ENCODE results near the gene EMILIN3.

EMILIN3 gene

GRCh38 chr20:41331731-41332130, 34.9 kb downstream of the EMILIN3 start:
- Histone ChIP-seq H3K4me1 (ENCODE audit: insufficient read depth, low read length) (no peaks in the 10 kb centered on the region), H3K4me2 (ENCODE audit: insufficient read depth, low read length) (no peak overlapping the region), H3K27me3 (ENCODE audit: insufficient read depth, low read length, poor library complexity) (no peaks in the 10 kb centered on the region), H2AFZ (ENCODE audit: low read depth, low read length) (no peak overlapping the region), H3K9me3 (ENCODE audit: insufficient read depth, low read length, severe bottlenecking) (no peaks in the 10 kb centered on the region), H3K36me3 (ENCODE audit: insufficient read depth, low read length) (no peaks in the 10 kb centered on the region), H3K4me3 (ENCODE audit: low read depth in 1 of 2, low read length in 2 of 2) (no peak overlapping the region), H4K20me1 (ENCODE audit: insufficient read depth, low read length) (no peaks in the 10 kb centered on the region), H3K9ac (ENCODE audit: low read depth, low read length) (no peak overlapping the region), H3K27ac (ENCODE audit: low read length) (no peak overlapping the region), H3K79me2 (ENCODE audit: insufficient read depth, low read length) (no peaks in the 10 kb centered on the region)
- TF ChIP-seq EZH2 (IDR thresholded peaks at IDR 0.05; ENCODE audit: borderline replicate concordance, low read depth, low read length, severe bottlenecking) (no peak), CTCF (IDR thresholded peaks at IDR 0.05; ENCODE audit: borderline replicate concordance, extremely low read depth, low read length, poor library complexity, severe bottlenecking) (no peak)
- ATAC-seq (ENCODE audit: insufficient read depth, low read depth) (no peak), DNase-seq (no peak)

DNA sequence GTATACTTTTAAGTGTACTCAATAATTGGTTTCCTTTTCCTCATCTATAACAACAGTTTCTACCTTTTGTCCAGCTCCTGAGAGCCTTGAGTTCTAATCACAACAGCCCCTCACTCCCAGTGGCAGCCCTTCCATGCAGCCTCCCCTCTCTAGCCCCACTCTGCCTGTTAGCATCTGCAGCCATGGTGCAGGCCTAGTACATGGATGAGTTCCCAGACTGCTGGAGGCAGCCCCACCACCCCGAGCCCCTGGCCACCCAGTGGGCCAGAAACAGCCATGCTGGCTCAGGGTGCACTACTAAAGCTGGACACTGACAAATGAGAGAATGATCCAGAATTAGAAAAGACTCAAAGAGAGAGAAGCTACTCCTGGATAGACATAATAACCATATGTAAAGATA, 35.7 kb downstream of the EMILIN3 start:
- no peaks in the 10 kb centered on the region for H4K20me1 ChIP-seq (ENCODE audit: insufficient read depth, low read length)
- H3K9ac ChIP-seq (ENCODE audit: low read depth, low read length): no peak overlapping the region
- DNase-seq (no peak), ATAC-seq (ENCODE audit: insufficient read depth, low read depth) (no peak)
- TF ChIP-seq EZH2 (IDR thresholded peaks at IDR 0.05; ENCODE audit: borderline replicate concordance, low read depth, low read length, severe bottlenecking): no peak
- no peak overlapping the region for H3K27ac ChIP-seq (ENCODE audit: low read length)
- no peak overlapping the region for H2AFZ ChIP-seq (ENCODE audit: low read depth, low read length)
- no peaks in the 10 kb centered on the region for H3K27me3 ChIP-seq (ENCODE audit: insufficient read depth, low read length, poor library complexity)
- no peaks in the 10 kb centered on the region for H3K4me1 ChIP-seq (ENCODE audit: insufficient read depth, low read length)
- no peaks in the 10 kb centered on the region for H3K36me3 ChIP-seq (ENCODE audit: insufficient read depth, low read length)
- no peaks in the 10 kb centered on the region for H3K9me3 ChIP-seq (ENCODE audit: insufficient read depth, low read length, severe bottlenecking)
- H3K4me2 ChIP-seq (ENCODE audit: insufficient read depth, low read length): no peak overlapping the region
- H3K79me2 ChIP-seq (ENCODE audit: insufficient read depth, low read length): no peaks in the 10 kb centered on the region
- H3K4me3 ChIP-seq (ENCODE audit: low read depth in 1 of 2, low read length in 2 of 2): no peak overlapping the region

- Histone ChIP-seq H3K79me2 (ENCODE audit: insufficient read depth, low read length) (no peaks in the 10 kb centered on the region), H3K27ac (ENCODE audit: low read length) (no peak overlapping the region), H3K4me3 (ENCODE audit: low read depth in 1 of 2, low read length in 2 of 2) (no peak overlapping the region), H3K9me3 (ENCODE audit: insufficient read depth, low read length, severe bottlenecking) (no peaks in the 10 kb centered on the region), H3K36me3 (ENCODE audit: insufficient read depth, low read length) (no peaks in the 10 kb centered on the region), H3K9ac (ENCODE audit: low read depth, low read length) (no peak overlapping the region), H3K4me1 (ENCODE audit: insufficient read depth, low read length) (no peaks in the 10 kb centered on the region), H2AFZ (ENCODE audit: low read depth, low read length) (no peak overlapping the region), H3K27me3 (ENCODE audit: insufficient read depth, low read length, poor library complexity) (no peaks in the 10 kb centered on the region), H3K4me2 (ENCODE audit: insufficient read depth, low read length) (no peak overlapping the region), H4K20me1 (ENCODE audit: insufficient read depth, low read length) (no peaks in the 10 kb centered on the region)
- ATAC-seq (ENCODE audit: insufficient read depth, low read depth) (no peak), DNase-seq (no peak)
- no peak for TF ChIP-seq CTCF (IDR thresholded peaks at IDR 0.05; ENCODE audit: borderline replicate concordance, extremely low read depth, low read length, poor library complexity, severe bottlenecking)
These were observed 36.3 kb downstream of the EMILIN3 start for GRCh38 chr20:41330343-41330720.

GRCh38 chr20:41329435-41330342, 36.9 kb downstream of the EMILIN3 start:
- H2AFZ ChIP-seq (ENCODE audit: low read depth, low read length): no peak overlapping the region
- no peak overlapping the region for H3K9ac ChIP-seq (ENCODE audit: low read depth, low read length)
- TF ChIP-seq CTCF (IDR thresholded peaks at IDR 0.05; ENCODE audit: borderline replicate concordance, extremely low read depth, low read length, poor library complexity, severe bottlenecking) (no peak), EZH2 (IDR thresholded peaks at IDR 0.05; ENCODE audit: borderline replicate concordance, low read depth, low read length, severe bottlenecking) (no peak)
- H3K9me3 ChIP-seq (ENCODE audit: insufficient read depth, low read length, severe bottlenecking): no peaks in the 10 kb centered on the region
- H3K4me3 ChIP-seq (ENCODE audit: low read depth in 1 of 2, low read length in 2 of 2): no peak overlapping the region
- peak; percentile 55 for DNase-seq
- H3K4me2 ChIP-seq (ENCODE audit: insufficient read depth, low read length): no peak overlapping the region
- no peak overlapping the region for H3K27ac ChIP-seq (ENCODE audit: low read length)
- H3K4me1 ChIP-seq (ENCODE audit: insufficient read depth, low read length): no peaks in the 10 kb centered on the region
- no peaks in the 10 kb centered on the region for H4K20me1 ChIP-seq (ENCODE audit: insufficient read depth, low read length)
- no peaks in the 10 kb centered on the region for H3K27me3 ChIP-seq (ENCODE audit: insufficient read depth, low read length, poor library complexity)
- ATAC-seq (ENCODE audit: insufficient read depth, low read depth): peak; percentile 94
- H3K36me3 ChIP-seq (ENCODE audit: insufficient read depth, low read length): no peaks in the 10 kb centered on the region
- no peaks in the 10 kb centered on the region for H3K79me2 ChIP-seq (ENCODE audit: insufficient read depth, low read length)

Data from DND-41 (cell line).